GM18507 (cell line): ENCODE measurements around the gene ERFL.
A peak's percentile ranks its signal among the peaks of the same experiment; 100 is the strongest.
"Not testable (repeated sequence)": the region's sequence is repeated elsewhere in the genome, so short reads cannot be mapped to it uniquely, and the experiment has no call there.

Experiments
- DNase-seq: peaks from one replicate; pipeline ENCODE4 v3.0.0; 2011; ENCODE audit warnings: low read depth; ENCODE audit not compliant: insufficient read length; ENCODE audit errors: extremely low spot score
- FAIRE-seq: peaks from 2 replicates; lab custom pipeline; 2011; peaks lifted over from hg19 to GRCh38; lab: Jason Lieb, UNC

Gene ERFL

GRCh38 chr19:41883821-41884733 is 44.2 kb downstream of the ERFL start:
- FAIRE-seq: peak; percentile 98
- peak; percentile 93 for DNase-seq

- no peak for DNase-seq
- FAIRE-seq: no peak
Measured at GRCh38 chr19:41883463-41883820, 44.8 kb downstream of the ERFL start.

GRCh38 chr19:41882568-41883462 is 45.4 kb downstream of the ERFL start, which contains the start of gene ARHGEF1:
ARHGEF1 (plus strand) TSS chr19:41883184; CDS start chr19:41888083, 4,899 bp downstream.
- DNase-seq (no peak), FAIRE-seq (peak; percentile 85)

- FAIRE-seq: no peak
Measured at GRCh38 chr19:41880329-41880708, 47.9 kb downstream of the ERFL start.

GRCh38 chr19:41879670-41880328 is 48.5 kb downstream of the ERFL start:
- no peak for DNase-seq

More at GRCh38 chr19:41880329-41880708, 47.9 kb downstream of the ERFL start:
- DNase-seq: no peak

GRCh38 chr19:41879080-41879479 is 49.2 kb downstream of the ERFL start:
- DNase-seq (no peak), FAIRE-seq (no peak)

More at GRCh38 chr19:41879670-41880328, 48.5 kb downstream of the ERFL start:
- no peak for FAIRE-seq

- DNase-seq (no peak), FAIRE-seq (peak; percentile 83)
Measured at GRCh38 chr19:41877916-41878905, 50.0 kb downstream of the ERFL start.

- DNase-seq (peak; percentile 60), FAIRE-seq (peak; percentile 99)
Measured at GRCh38 chr19:41876847-41877832, 51.1 kb downstream of the ERFL start, which contains the start of gene CD79A. CD79A (plus strand) TSS chr19:41877279; CDS start chr19:41877305, 26 bp downstream.

GRCh38 chr19:41875973-41876372 is 52.3 kb downstream of the ERFL start:
- FAIRE-seq: not testable (repeated sequence)

GRCh38 chr19:41872775-41873647 is 55.2 kb downstream of the ERFL start:
- DNase-seq (no peak), FAIRE-seq (peak; percentile 78)

More at GRCh38 chr19:41875973-41876372, 52.3 kb downstream of the ERFL start:
- not testable (repeated sequence) for DNase-seq

- DNase-seq: no peak
- no peak for FAIRE-seq
Measured at GRCh38 chr19:41872384-41872774, 55.9 kb downstream of the ERFL start.

GRCh38 chr19:41871573-41872383 is 56.5 kb downstream of the ERFL start:
- DNase-seq (peak; percentile 67), FAIRE-seq (peak; percentile 97)

GRCh38 chr19:41870401-41870873 is 57.8 kb downstream of the ERFL start:
- DNase-seq: no peak
- FAIRE-seq: no peak

GRCh38 chr19:41869374-41869955 is 58.8 kb downstream of the ERFL start:
- no peak for DNase-seq
- no peak for FAIRE-seq

GRCh38 chr19:41868989-41869300 is 59.3 kb downstream of the ERFL start:
- FAIRE-seq (no peak), DNase-seq (no peak)
